Activated CD8-positive, alpha-beta memory T cell treated with anti-CD3 and anti-CD28 coated beads for 48 hours (primary cell): ENCODE measurements around the gene RAP1GAP.
A peak's percentile ranks its signal among the peaks of the same experiment; 100 is the strongest.

Source experiments
- DNase-seq, 3 experiments: peaks; one replicate each; pipeline ENCODE4 v3.0.0-alpha.2; 2020; ENCODE audit warnings: low read depth in 2 of 3, low spot score in 2 of 3

The RAP1GAP gene

GRCh38 chr1:21630571-21631343, 38.4 kb downstream of the RAP1GAP start:
- DNase-seq, result no peak

DNA sequence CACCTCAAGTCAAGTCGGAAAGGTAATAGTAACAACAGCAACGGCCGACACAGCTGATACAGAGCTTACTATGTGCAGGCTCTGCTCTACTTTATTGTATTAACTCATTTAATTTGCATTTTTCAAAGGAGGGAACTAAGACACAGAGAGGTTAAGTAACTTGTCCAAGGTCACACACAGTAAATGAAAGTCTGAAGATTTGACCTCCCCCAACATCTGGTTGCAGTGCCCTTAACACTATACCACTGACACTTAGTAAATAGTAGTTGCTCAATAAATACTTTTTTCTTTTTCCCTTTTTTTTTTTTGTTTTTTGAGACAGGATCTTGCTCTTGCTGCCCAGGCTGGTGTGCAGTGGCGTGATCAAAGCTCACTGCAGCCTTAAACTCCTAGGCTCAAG, 39.2 kb downstream of the RAP1GAP start:
- no peak for DNase-seq

DNA sequence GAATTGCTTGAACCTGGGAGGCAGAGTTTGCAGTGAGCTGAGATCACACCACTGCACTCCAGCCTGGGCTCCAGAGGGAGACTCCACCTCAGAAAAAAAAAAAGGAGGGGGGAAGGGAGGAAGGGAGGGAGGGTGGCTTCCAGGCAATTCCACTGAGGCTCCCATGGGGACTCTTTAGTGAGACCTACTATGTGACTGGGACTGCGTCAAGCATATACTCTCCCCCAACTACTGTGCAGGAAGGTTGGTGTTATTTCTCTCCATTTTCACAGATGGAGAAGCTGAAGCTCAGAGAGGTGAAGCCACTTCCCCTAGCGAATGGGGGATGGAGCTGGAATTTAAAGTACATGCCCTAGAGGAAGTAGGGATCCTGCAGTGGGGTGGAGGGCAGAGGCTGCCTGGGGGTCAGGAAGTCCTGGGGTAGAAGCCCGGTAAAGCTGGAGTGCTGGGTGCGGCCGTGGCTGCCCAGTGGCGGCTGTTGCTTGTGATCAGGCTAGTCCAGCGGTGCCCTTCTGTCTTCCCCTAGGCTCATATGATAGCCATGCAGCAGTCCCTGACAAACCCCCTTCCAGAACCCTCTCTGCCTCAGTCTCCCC, 40.3 kb downstream of the RAP1GAP start:
- no peak for DNase-seq

- no peak for DNase-seq
Measured at GRCh38 chr1:21626921-21627339, 42.2 kb downstream of the RAP1GAP start.

GRCh38 chr1:21625390-21626190, 43.6 kb downstream of the RAP1GAP start:
- no peak for DNase-seq

GRCh38 chr1:21624571-21625389, 44.4 kb downstream of the RAP1GAP start:
- no peak for DNase-seq

DNA sequence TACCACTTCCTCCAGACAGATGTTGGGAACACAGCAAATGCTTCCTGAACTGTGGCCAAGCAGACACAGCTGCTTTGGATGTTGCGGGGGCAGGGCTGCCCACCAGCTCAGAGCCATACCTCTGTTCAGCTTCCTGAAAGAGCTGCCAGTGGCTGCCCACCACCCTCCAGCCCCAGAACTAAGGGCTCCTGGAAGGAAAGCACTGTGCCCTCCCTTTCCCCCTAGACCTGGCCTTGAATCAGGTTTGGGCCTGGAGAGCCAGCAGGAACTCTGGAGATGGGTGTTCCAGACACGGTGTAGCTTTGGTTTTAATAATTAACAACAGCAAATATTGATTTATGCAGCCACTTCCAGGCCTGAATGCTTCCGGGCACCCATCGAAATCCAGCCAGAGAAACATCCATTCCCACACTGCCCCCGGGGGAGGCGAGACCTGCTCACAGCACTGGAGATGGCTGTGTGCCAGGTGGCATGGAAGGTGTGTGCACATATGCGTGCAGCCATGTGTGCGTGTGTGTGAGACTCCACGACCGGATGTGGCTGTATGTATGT, 45.7 kb downstream of the RAP1GAP start:
- DNase-seq, result no peak

DNA sequence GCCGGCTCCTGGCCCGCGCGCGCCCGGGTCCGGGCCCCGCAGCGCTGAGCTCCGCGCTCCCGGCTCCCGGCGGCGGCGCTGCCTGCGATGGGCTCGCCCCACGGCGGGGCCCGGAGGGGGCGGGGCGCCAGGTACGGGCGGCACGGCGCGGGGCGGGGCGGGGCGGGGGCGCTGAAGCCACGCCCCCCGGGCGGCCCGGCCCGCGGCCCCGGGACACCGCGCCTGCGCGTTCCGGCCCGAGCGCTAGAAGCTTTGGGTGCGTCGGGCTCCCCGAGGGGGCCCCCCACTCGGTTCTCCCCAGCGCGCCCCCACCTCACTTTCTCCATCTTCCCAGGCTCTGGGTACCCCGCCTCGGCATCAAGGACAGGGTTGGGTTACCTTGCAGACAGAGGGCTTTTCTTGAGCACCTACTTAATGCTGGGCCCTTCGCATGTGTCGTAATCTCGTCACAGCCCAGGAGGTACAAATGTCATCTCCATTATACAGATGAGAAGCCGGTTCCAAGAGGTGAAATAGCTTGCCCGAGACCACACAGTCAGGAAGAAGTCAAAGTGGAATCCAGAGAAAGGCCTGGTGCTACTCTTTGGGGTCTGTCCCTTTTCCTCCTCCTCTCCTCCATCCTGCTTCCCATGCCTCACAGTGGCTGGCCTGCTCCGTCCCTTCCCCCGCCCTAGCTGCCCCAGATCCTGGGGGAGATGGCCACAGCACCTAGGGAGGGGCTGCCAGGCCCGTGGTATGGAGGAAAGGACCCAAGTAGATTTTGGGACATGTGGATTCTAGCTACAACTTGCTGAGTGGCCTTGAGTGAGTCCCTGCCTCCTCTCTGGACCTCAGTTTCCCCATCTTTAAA, 46.5 kb downstream of the RAP1GAP start:
- peak; percentile 10 to 13 (median 12) for DNase-seq

GRCh38 chr1:21621761-21622436, 47.3 kb downstream of the RAP1GAP start:
- no peak for DNase-seq

GRCh38 chr1:21621051-21621450, 48.1 kb downstream of the RAP1GAP start:
- DNase-seq, result no peak

DNA sequence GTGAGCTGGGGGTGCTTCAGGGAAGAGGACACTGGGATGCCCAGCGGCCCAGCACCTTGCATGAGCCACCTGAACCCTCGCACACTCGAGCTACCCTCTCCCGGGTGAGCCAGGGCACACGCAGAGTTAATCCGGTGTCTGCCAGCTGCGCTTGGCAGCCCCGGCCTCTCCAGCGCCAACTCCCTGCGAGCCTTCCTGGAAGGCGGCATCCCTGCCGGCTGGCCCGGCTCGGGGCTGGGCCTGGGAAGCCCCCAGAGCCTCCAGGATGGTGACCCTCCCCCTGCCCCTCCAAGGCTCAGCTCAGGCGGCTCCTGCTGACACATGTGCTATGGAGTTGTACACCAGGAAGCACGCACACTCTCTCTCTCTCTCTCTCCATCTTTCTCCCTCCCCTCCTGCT, 48.7 kb downstream of the RAP1GAP start:
- DNase-seq, result no peak

GRCh38 chr1:21620011-21620410, 49.1 kb downstream of the RAP1GAP start:
- DNase-seq, result no peak

DNA sequence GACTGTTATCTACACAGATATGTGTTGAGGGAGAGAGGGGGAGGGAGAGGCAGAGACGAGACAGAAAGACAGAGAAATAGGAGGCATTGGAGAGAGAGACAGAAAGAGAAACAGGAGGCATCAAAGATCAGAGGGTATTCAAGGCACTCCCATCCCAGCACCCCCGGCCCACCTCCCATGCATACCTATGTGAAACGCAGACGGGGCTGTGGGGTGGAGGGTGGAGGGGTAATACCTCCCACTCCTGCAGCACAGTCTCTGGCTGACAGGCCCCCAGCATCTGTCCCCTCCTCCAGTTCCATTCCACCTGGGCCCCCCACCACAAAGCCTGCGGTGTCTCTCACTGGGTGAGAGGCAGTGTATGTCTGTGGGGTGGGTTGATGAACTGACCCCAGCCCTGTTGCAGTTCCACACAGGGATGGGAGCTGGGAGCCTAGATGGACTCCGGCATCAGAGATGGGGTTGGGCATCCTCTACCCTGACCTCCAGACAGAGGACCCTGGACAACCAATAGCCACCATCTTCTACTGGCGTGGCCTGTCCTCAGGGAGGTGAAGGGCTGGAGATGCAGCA, 49.7 kb downstream of the RAP1GAP start:
- no peak for DNase-seq

DNA sequence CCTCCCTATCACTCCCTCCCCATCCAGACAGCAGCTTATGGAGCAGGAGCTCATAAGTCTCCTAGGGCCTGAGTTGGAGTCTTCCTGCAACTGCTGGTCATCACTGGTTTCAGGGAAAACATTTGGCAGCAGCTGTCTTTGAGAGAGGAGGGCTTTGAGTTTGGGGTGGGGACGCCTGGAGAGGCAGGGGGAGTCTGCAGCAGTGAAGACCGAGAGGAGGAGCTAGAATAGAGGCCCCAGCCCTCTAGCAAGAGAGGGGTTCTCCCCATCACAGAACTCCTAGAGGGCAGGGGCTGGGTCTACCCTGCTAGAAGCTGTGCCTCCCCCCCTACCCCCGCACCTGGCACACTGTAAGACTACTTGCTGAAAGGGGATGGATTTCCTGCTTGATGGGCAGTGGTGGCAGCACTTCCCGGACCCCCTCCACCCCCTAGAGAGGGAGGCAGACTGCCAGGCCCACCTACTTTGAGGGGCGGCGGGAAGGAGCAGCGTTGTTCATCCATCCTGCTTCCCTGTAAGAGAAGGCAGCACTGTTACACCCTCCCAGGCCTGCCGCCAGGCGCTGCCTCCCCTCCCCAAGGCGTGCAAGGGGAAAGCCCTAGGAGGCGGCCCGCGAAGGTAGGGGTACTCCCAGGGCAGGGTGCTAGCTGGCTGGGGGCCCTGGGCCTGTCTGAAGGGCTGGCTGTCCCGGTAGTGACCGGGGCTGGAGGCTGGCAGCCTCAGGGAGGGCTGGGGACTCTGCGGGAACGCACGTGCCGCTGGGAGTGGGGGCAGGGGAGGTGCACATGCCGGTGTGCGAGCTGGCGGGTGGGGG, 50.4 kb downstream of the RAP1GAP start:
- no peak for DNase-seq

- no peak for DNase-seq
Measured at GRCh38 chr1:21618059-21618458, 51.1 kb downstream of the RAP1GAP start.

DNA sequence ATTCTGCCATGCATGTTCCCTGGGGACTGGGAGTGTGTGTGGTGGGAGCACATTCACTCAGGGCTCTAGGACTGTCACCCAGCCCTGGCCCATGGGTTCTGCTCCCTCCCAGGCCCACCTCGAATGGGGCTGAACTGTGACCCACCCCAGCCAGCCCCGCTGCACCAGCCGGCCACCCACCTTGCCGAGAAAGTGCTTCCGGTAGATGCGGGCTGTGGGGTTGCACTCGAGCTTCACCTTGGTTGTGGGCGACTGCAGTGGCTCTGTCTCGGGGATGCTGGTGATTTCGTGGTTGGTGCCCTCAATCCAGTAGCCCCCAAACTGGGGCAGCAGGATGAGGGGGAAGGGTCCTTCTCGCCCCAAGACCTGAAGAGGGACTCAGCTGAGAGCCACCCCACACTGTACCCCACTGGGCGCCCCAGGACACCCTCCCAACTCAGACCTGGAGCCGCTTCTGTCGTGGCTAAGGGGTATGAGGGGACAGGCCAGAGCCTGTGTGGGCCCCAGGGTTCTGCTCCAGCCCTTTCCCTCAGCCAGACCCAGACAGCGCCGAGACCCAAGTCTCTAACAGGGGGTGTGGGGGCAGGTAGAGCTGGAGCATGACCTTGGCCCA, 51.9 kb downstream of the RAP1GAP start:
- no peak for DNase-seq

GRCh38 chr1:21616372-21616771, 52.8 kb downstream of the RAP1GAP start:
- no peak for DNase-seq
